OCI-LY3 (cell line): ENCODE measurements around the gene AIF1L.

Experiments used
- H2AFZ ChIP-seq: fragments of 200-600, 300-600 bp; shearing (Covaris generic); 2 replicates; pipeline ENCODE4 v1.6.0; 2014; ENCODE audit warnings: antibody characterized with exemption, low read depth, low read length
- H3K27ac ChIP-seq: fragments of 200-600, 300-600 bp; sonication (generic); 2 replicates; pipeline ENCODE4 v1.5.1; 2014; ENCODE audit warnings: mild to moderate bottlenecking, low read length, moderate library complexity, mixed read lengths
- H3K27me3 ChIP-seq: fragments of 200-600, 300-600 bp; sonication (generic); 2 replicates; pipeline ENCODE4 v1.6.1; 2014; ENCODE audit warnings: low read depth, low read length, mixed read lengths
- H3K36me3 ChIP-seq: fragments of 200-600, 300-600 bp; sonication (generic); replicated peaks from 2 replicates; pipeline ENCODE3; 2014; ENCODE audit warnings: low read depth, low read length, mixed read lengths
- H3K4me1 ChIP-seq: fragments of 300-600, 200-600 bp; sonication (generic); 2 replicates; pipeline ENCODE4 v1.6.1; 2014; ENCODE audit warnings: low read length, mixed read lengths
- H3K4me2 ChIP-seq: fragments of 200-600, 300-600 bp; sonication (generic); 2 replicates; pipeline ENCODE4 v1.6.1; 2014; ENCODE audit warnings: low read length, mixed read lengths
- H3K4me3 ChIP-seq: fragments of 300-600, 200-600 bp; sonication (generic); 2 replicates; pipeline ENCODE4 v1.5.1; 2014; ENCODE audit warnings: antibody characterized with exemption, mild to moderate bottlenecking, low read length, moderate library complexity
- H3K79me2 ChIP-seq: fragments of 300-600, 200-600 bp; shearing (Covaris generic); 2 replicates; pipeline ENCODE4 v1.6.1; 2014; ENCODE audit warnings: mild to moderate bottlenecking, low read length, mixed read lengths
- H3K9ac ChIP-seq: fragments of 300-600, 200-600 bp; shearing (Covaris generic); 2 replicates; pipeline ENCODE4 v1.6.0; 2014; ENCODE audit warnings: mild to moderate bottlenecking, low read length, moderate library complexity
- H3K9me3 ChIP-seq: fragments of 200-600, 300-600 bp; shearing (Covaris generic); 2 replicates; pipeline ENCODE4 v1.6.1; 2014; ENCODE audit warnings: low read length, mixed read lengths; ENCODE audit not compliant: insufficient read depth
- H4K20me1 ChIP-seq: fragments of 200-600, 300-600 bp; sonication (generic); 2 replicates; pipeline ENCODE4 v1.6.1; 2016; ENCODE audit warnings: low read length, mixed read lengths; ENCODE audit not compliant: insufficient read depth
- EZH2phosphoT487 ChIP-seq: fragments of 200-600 bp; shearing (Covaris generic); IDR thresholded peaks from 2 replicates; pipeline ENCODE4 v1.6.1; 2018; ENCODE audit warnings: antibody characterized with exemption, mixed run types, low read depth
- TF ChIP-seq, protein P1 (sequence below): fragments of 200-600, 300-600 bp; sonication (generic); IDR thresholded peaks from 2 replicates; pipeline ENCODE4 v1.5.1; 2014; ENCODE audit warnings: antibody characterized with exemption, low read length, low read depth

Gene AIF1L

DNA sequence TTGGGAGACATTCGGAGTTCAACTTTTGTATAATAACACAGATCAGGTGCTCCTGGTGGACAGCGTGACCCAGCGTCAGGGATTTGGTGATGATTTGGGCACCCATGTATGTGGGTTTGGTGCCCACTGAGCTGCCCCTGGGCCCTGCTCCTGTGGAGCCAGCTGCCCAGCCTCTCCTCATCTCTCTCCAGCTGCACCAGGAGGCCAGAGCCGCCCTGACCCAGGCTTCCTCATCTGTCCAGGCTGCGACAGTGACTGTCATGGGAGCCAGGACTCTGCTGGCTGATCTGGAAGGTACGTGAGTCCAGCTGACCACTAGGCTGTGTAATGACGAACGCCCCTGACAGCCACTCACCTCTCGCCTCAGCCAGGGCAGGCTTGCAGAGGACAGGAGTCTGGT, 14.5 kb upstream of the AIF1L start:
- no peaks in the 10 kb centered on the region for H3K4me1 ChIP-seq
- H3K27me3 ChIP-seq = no peaks in the 10 kb centered on the region
- H3K9ac ChIP-seq = no peak overlapping the region
- H3K9me3 ChIP-seq = no peaks in the 10 kb centered on the region
- TF ChIP-seq, protein P1, sequence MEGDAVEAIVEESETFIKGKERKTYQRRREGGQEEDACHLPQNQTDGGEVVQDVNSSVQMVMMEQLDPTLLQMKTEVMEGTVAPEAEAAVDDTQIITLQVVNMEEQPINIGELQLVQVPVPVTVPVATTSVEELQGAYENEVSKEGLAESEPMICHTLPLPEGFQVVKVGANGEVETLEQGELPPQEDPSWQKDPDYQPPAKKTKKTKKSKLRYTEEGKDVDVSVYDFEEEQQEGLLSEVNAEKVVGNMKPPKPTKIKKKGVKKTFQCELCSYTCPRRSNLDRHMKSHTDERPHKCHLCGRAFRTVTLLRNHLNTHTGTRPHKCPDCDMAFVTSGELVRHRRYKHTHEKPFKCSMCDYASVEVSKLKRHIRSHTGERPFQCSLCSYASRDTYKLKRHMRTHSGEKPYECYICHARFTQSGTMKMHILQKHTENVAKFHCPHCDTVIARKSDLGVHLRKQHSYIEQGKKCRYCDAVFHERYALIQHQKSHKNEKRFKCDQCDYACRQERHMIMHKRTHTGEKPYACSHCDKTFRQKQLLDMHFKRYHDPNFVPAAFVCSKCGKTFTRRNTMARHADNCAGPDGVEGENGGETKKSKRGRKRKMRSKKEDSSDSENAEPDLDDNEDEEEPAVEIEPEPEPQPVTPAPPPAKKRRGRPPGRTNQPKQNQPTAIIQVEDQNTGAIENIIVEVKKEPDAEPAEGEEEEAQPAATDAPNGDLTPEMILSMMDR = no peak
- TF ChIP-seq EZH2phosphoT487 = no peak
- H3K4me2 ChIP-seq = no peak overlapping the region
- H4K20me1 ChIP-seq = no peaks in the 10 kb centered on the region
- H3K36me3 ChIP-seq = no peaks in the 10 kb centered on the region
- no peak overlapping the region for H3K4me3 ChIP-seq
- no peak overlapping the region for H3K27ac ChIP-seq
- no peak overlapping the region for H2AFZ ChIP-seq
- no peaks in the 10 kb centered on the region for H3K79me2 ChIP-seq

DNA sequence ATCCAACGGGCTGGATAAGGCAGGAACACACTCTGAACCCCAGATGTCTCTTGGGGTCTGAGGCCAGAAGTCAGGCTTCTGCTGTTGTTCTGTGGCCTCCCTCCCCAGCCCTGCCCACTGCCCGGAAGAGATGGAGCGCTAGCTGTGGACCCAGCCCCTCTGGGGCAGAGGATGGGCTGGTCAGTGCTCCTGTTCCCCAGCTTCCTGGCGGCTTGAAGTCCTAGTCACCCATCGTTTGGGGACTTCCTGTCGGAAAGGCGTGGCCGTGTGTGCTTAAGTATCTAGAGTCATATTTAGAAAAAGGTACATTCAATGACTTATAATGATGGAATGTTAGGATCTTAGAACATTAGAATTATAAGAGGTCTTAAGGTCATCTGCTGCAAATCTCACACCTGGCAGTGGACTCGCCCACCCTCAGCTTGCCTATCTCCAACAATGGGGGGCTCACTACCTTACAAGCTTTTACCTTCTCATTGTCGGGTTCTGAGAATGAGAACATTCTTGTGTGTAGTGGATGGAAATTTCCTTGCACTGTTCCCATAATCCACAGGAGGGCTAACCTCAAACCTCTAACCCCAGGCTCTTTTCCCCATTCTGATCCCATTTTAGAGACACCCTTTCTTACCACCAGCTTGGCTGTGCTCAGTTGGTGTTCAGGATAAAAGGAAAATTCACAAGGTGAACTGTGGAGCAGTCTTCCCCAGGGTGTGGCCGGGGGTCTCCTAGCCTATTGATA, 13.4 kb upstream of the AIF1L start:
- no peaks in the 10 kb centered on the region for H3K36me3 ChIP-seq
- no peak overlapping the region for H3K9ac ChIP-seq
- H3K27me3 ChIP-seq = no peaks in the 10 kb centered on the region
- H3K4me2 ChIP-seq = no peak overlapping the region
- no peaks in the 10 kb centered on the region for H4K20me1 ChIP-seq
- no peaks in the 10 kb centered on the region for H3K79me2 ChIP-seq
- H3K4me3 ChIP-seq = no peak overlapping the region
- no peak overlapping the region for H2AFZ ChIP-seq
- H3K27ac ChIP-seq = no peak overlapping the region
- TF ChIP-seq, protein P1 = no peak
- TF ChIP-seq EZH2phosphoT487 = no peak
- no peaks in the 10 kb centered on the region for H3K4me1 ChIP-seq
- H3K9me3 ChIP-seq = no peaks in the 10 kb centered on the region

DNA sequence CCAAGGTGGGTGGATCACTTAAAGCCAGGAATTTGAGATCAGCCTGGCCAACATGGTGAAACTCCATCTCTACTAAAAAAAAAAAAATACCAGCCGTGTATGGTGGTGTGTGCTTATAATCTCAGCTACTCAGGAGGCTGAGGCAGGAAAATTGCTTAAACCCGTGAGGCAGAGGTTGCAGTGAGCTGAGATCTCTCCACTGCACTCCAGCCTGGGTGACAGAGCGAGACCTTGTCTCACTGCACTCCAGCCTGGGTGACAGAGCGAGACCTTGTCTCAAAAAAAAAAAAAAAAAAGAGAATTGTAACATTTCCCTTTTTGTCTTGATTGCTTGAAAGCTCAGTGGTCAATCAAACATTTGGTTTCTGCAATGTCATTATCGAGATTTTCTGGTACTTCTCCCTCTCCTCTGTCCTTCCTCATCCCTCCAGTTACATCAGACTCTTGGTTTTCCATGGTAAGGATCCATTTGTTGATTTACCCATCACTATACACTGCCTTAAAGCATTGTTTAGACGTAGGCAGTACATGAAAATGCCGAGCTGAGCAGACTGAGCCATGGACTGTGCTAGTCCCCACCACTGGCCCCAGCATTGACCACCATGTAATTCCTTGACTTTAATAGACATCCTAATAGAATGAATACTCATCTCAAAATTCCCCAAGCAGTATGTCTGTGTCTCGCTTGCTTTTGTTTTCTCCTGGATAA, 11.5 kb upstream of the AIF1L start:
- H3K4me3 ChIP-seq = no peak overlapping the region
- H2AFZ ChIP-seq = no peak overlapping the region
- no peaks in the 10 kb centered on the region for H3K9me3 ChIP-seq
- no peaks in the 10 kb centered on the region for H4K20me1 ChIP-seq
- H3K9ac ChIP-seq = no peak overlapping the region
- TF ChIP-seq, protein P1 = no peak
- TF ChIP-seq EZH2phosphoT487 = no peak
- no peaks in the 10 kb centered on the region for H3K36me3 ChIP-seq
- H3K4me2 ChIP-seq = no peak overlapping the region
- H3K4me1 ChIP-seq = no peaks in the 10 kb centered on the region
- H3K27ac ChIP-seq = no peak overlapping the region
- H3K79me2 ChIP-seq = no peaks in the 10 kb centered on the region
- H3K27me3 ChIP-seq = no peaks in the 10 kb centered on the region

DNA sequence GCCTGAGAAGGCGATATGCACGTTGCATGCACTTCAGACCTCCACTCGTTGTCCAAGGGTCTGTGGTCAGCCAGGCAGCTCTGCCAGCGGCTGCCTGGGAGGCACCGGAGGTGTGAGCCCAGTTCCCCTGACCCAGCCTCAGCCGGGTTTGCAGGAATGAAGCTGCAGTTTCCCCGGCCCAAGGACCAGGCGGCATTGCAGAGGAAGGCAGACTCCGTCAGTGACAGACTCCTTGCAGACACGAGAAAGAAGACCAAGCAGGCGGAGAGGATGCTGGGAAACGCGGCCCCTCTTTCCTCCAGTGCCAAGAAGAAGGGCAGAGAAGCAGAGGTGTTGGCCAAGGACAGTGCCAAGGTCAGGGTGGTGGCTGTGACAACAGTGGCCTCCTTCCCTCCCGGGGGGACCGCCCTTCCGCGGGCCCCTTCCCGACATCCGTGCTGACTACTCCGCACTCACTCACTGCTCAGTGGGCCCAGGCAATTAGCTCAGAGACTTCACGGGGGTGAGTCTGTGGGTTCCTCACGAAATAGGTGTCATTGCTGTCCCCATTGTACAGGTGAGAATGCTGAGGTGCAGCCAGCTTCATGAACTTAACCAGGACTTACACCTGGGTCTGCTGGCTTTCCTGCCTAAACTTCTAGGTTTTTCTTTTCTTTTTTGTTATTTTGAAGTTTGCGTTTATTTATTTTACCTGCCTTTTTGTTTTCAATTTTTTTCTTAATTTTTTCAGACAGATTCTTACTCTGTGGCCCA, 10.8 kb upstream of the AIF1L start:
- TF ChIP-seq EZH2phosphoT487 = no peak
- Histone ChIP-seq H4K20me1 (no peaks in the 10 kb centered on the region), H3K9me3 (no peaks in the 10 kb centered on the region), H3K27me3 (no peaks in the 10 kb centered on the region), H3K36me3 (no peaks in the 10 kb centered on the region), H2AFZ (no peak overlapping the region), H3K79me2 (no peaks in the 10 kb centered on the region), H3K9ac (no peak overlapping the region), H3K4me3 (no peak overlapping the region), H3K27ac (no peak overlapping the region), H3K4me1 (no peaks in the 10 kb centered on the region), H3K4me2 (no peak overlapping the region)
